ENCODE results near the gene CECR2. TPM values are rescaled to one million over a fixed set of nuclear protein-coding genes. Genes with fewer than 3 reads are reported as not detected.

CECR2 gene
- total and polyA plus RNA-seq, 2 donors from 2014 or later: 0.58 to 3.4 TPM

DNA sequence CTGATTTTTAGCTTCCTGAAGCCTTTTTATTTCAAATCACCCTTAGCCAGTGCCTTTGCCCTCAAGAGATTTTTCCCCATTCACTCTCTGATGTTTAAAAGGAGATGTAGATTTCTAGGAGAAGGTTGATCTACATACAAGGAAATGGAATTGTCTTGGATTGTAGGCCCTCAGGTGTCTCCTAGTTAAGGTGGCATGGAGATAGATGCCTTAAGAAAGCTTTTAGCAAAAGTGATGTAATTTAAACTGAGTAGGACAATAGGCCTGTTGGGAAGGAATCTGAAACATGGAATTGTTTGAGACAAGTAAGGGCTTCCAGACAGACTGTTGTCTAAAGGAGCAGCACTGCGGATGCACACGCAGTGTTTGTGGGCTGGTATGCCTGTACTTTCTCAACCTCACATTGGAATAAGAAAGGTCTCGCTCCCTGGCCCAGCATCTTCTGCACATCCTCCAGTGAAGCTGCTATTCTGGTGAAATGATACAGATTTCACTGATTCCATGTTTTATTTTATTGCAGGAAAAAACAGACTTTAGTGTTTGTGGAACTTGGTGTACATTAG is 124.2 kb downstream of the CECR2 start:
- H3K9ac ChIP-seq (ENCODE audit: low read length in 3 of 3): no peak overlapping the region
- intact Hi-C loops (cut with DNase I): no loop called here
- H3K9me3 ChIP-seq (ENCODE audit: control insufficient read depth in 2 of 3, insufficient read depth in 1 of 3, low read length in 3 of 3): no peaks in the 10 kb centered on the region
- no peak overlapping the region for H3K4me3 ChIP-seq (ENCODE audit: low read length in 3 of 3)
- TF ChIP-seq, protein P1, sequence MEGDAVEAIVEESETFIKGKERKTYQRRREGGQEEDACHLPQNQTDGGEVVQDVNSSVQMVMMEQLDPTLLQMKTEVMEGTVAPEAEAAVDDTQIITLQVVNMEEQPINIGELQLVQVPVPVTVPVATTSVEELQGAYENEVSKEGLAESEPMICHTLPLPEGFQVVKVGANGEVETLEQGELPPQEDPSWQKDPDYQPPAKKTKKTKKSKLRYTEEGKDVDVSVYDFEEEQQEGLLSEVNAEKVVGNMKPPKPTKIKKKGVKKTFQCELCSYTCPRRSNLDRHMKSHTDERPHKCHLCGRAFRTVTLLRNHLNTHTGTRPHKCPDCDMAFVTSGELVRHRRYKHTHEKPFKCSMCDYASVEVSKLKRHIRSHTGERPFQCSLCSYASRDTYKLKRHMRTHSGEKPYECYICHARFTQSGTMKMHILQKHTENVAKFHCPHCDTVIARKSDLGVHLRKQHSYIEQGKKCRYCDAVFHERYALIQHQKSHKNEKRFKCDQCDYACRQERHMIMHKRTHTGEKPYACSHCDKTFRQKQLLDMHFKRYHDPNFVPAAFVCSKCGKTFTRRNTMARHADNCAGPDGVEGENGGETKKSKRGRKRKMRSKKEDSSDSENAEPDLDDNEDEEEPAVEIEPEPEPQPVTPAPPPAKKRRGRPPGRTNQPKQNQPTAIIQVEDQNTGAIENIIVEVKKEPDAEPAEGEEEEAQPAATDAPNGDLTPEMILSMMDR (IDR thresholded peaks at IDR 0.05; ENCODE audit: borderline replicate concordance, extremely low read depth, insufficient read depth): no peak
- H3K4me1 ChIP-seq (ENCODE audit: control insufficient read depth in 2 of 3, insufficient read depth in 2 of 3, low read depth in 1 of 3, low read length in 3 of 3): no peaks in the 10 kb centered on the region
- no peak for FAIRE-seq
- DNase-seq: no peak
- H3K36me3 ChIP-seq (ENCODE audit: control insufficient read depth in 2 of 3, insufficient read depth in 3 of 3, low read length in 3 of 3): no peaks in the 10 kb centered on the region
- H3K27me3 ChIP-seq (ENCODE audit: control insufficient read depth, insufficient read depth, low read length): no peaks in the 10 kb centered on the region
- H3K27ac ChIP-seq (ENCODE audit: low read depth in 2 of 2, low read length in 2 of 2): no peak overlapping the region

DNA sequence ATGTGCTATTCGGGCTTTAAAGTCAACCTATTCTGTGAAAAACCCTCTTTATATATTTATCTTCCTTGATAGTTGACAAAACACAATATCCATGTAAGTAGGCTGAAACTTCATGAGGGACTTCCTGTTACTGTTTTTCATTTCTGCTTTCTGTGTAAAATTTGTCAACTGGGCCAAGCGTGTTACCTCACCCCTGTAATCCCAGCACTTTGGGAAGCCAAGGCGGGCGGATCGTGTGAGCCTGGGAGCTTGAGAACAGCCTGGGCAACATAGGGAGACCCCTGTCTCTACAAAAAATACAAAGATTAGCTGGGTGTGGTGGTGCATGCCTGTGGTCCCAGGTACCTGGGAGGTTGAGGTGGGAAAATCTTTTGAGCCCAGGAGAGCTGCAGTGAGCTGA is 127.6 kb downstream of the CECR2 start:
- TF ChIP-seq, protein P1 (IDR thresholded peaks at IDR 0.05; ENCODE audit: borderline replicate concordance, extremely low read depth, insufficient read depth): no peak
- no peak for DNase-seq

DNA sequence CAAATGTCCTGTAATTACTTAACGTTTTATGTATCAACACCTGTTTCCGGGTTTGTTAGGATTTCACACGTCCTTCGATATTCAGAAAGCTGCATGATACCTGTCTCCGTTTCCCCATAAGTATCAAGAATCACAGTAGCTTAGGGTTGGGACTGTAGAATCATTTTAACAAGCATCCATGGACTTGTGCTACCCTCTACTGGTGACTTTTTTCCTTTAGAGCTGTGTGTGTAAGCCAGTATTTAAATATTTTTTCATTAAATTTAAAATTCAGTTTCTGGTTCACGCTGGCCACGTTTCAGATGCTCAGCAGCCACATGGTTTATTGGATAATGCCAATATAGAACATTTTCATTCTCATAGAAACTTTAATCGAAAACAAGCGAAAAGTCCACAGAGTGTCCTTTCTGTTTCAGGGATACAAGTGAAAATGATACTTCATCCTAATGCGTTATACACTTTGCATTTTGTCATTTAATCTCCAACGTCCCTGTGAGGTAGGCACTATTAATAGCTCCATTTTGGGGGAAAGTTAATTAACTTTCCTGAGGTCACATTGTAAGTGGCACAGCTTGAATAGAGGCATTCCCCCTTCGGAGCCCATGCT is 132.5 kb downstream of the CECR2 start:
- Histone ChIP-seq H3K4me3 (ENCODE audit: low read length in 3 of 3) (no peak overlapping the region), H3K27me3 (ENCODE audit: control insufficient read depth, insufficient read depth, low read length) (no peaks in the 10 kb centered on the region), H3K9me3 (ENCODE audit: control insufficient read depth in 2 of 3, insufficient read depth in 1 of 3, low read length in 3 of 3) (no peaks in the 10 kb centered on the region), H3K27ac (ENCODE audit: low read depth in 2 of 2, low read length in 2 of 2) (no peak overlapping the region), H3K9ac (ENCODE audit: low read length in 3 of 3) (no peak overlapping the region), H3K4me1 (ENCODE audit: control insufficient read depth in 2 of 3, insufficient read depth in 2 of 3, low read depth in 1 of 3, low read length in 3 of 3) (no peaks in the 10 kb centered on the region), H3K36me3 (ENCODE audit: control insufficient read depth in 2 of 3, insufficient read depth in 3 of 3, low read length in 3 of 3) (peaks cover 0 to 2% (median 0%) of the 10 kb centered on the region in 3 donors)
- intact Hi-C loops (cut with DNase I): no loop called here
- no peak for FAIRE-seq
- TF ChIP-seq, protein P1 (IDR thresholded peaks at IDR 0.05; ENCODE audit: borderline replicate concordance, extremely low read depth, insufficient read depth): peak; percentile 53
- peak in 3 of 5 donors; percentile 52 to 90 (median 89) for DNase-seq

More for the DNA sequence above, 127.6 kb downstream of the CECR2 start:
- H3K4me3 ChIP-seq (ENCODE audit: low read length in 3 of 3): no peak overlapping the region
- no peaks in the 10 kb centered on the region for H3K9me3 ChIP-seq (ENCODE audit: control insufficient read depth in 2 of 3, insufficient read depth in 1 of 3, low read length in 3 of 3)
- H3K27me3 ChIP-seq (ENCODE audit: control insufficient read depth, insufficient read depth, low read length): no peaks in the 10 kb centered on the region
- no peak overlapping the region for H3K27ac ChIP-seq (ENCODE audit: low read depth in 2 of 2, low read length in 2 of 2)
- no peak overlapping the region for H3K9ac ChIP-seq (ENCODE audit: low read length in 3 of 3)
- no peaks in the 10 kb centered on the region for H3K36me3 ChIP-seq (ENCODE audit: control insufficient read depth in 2 of 3, insufficient read depth in 3 of 3, low read length in 3 of 3)
- intact Hi-C loops (cut with DNase I): no loop called here
- FAIRE-seq: no peak
- H3K4me1 ChIP-seq (ENCODE audit: control insufficient read depth in 2 of 3, insufficient read depth in 2 of 3, low read depth in 1 of 3, low read length in 3 of 3): no peaks in the 10 kb centered on the region
